Astrocyte of the spinal cord (primary cell): Measurements from ENCODE around the gene LDHD.

Source experiments
- DNase-seq: peaks from one replicate; pipeline ENCODE4 v3.0.0; 2011; ENCODE audit warnings: low read depth, low spot score
- H3K4me3 ChIP-seq: 2 replicates; pipeline ENCODE4 v1.5.1; 2011; ENCODE audit warnings: low read depth, mild to moderate bottlenecking, low read length, moderate library complexity
- CTCF ChIP-seq: IDR thresholded peaks from 2 replicates; pipeline ENCODE4 v1.5.1; 2012; ENCODE audit warnings: low read depth, mild to moderate bottlenecking, low read length, inconsistent platforms
- in situ Hi-C: cut with HindIII; loops from 2 replicates; pipeline ENCODE4 v1.10.0; 2017; ENCODE audit warnings: low sequenced_read_pairs

Gene LDHD

GRCh38 chr16:75114946-75115825 is 1.4 kb downstream of the LDHD start:
- no peak overlapping the region for H3K4me3 ChIP-seq
- TF ChIP-seq CTCF: no peak
- DNase-seq: no peak
- in situ Hi-C loops: no loop called here

- no peak overlapping the region for H3K4me3 ChIP-seq
- DNase-seq: no peak
- no peak for TF ChIP-seq CTCF
- in situ Hi-C loops: no loop called here
Measured at GRCh38 chr16:75114179-75114945, 2.2 kb downstream of the LDHD start.

- in situ Hi-C loops: no loop called here
- TF ChIP-seq CTCF: no peak
- H3K4me3 ChIP-seq: no peak overlapping the region
- no peak for DNase-seq
Measured at GRCh38 chr16:75113541-75114121, 2.9 kb downstream of the LDHD start.

- in situ Hi-C loops: no loop called here
- no peak for DNase-seq
- TF ChIP-seq CTCF: no peak
- H3K4me3 ChIP-seq: no peak overlapping the region
Measured at GRCh38 chr16:75112734-75113491, 3.7 kb downstream of the LDHD start.

GRCh38 chr16:75111961-75112733 is 4.4 kb downstream of the LDHD start:
- no peak for DNase-seq
- in situ Hi-C loops: no loop called here
- no peak for TF ChIP-seq CTCF
- no peak overlapping the region for H3K4me3 ChIP-seq
